Ovary (tissue), 3 donors: ENCODE data around the gene NECTIN2.

ENCODE experiments used
- POLR2A ChIP-seq: fragments of 450-650 bp; IDR thresholded peaks from one replicate; pipeline ENCODE4 v1.6.1; 2017; ENCODE audit warnings: antibody characterized with exemption, mild to moderate bottlenecking, moderate library complexity
- TF ChIP-seq, protein P1 (sequence below), 3 donors: fragments of 450-650 bp in 2 of 3; fragments of 200-600 bp in 1 of 3; IDR thresholded peaks; one replicate each; pipeline versions ENCODE4 v1.5.1 to v1.8.0; 2016 to 2022; ENCODE audit warnings: antibody characterized with exemption in 3 of 3, mild to moderate bottlenecking in 1 of 3
- donor health status: DM: no; HTN: no; CAD: no.

DNA sequence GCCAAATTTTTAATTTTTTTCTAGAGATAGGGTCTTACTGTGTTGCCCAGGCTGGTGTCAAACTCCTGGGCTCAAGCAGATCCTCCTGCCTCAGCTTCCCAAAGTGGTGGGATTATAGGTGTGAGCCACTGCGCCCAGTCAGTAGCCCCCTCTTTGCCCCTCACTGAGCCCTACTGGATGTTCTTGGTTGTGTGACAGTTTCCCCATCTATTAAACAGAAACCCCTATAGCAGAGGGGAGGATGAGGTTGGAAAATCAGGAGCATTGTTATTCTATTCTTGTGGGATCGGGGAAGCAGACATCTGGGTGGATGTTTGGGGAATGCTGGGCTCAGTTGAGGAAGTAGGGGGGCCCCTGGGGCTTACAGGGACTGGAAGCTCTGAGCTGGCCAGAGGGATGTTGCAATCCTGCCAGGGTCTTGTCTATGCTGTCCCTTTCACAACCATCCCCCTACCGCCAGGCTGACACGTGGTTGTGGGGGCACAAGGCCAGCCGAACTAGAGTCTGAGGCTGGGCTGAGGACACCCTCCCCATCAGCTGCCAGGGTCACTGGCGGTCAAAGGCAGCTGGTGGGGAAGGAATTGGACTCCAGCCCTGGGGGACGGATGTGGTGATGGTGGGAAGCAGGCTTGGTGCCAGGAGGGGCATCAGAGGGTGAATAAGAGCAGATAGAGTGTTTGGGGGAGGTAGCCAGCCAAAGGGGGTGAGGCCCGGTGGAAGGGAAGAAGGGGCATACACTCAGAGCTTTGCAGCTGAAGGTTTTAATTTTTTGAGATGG, 79.2 kb downstream of the NECTIN2 start:
- no peak for TF ChIP-seq POLR2A
- TF ChIP-seq, protein P1, sequence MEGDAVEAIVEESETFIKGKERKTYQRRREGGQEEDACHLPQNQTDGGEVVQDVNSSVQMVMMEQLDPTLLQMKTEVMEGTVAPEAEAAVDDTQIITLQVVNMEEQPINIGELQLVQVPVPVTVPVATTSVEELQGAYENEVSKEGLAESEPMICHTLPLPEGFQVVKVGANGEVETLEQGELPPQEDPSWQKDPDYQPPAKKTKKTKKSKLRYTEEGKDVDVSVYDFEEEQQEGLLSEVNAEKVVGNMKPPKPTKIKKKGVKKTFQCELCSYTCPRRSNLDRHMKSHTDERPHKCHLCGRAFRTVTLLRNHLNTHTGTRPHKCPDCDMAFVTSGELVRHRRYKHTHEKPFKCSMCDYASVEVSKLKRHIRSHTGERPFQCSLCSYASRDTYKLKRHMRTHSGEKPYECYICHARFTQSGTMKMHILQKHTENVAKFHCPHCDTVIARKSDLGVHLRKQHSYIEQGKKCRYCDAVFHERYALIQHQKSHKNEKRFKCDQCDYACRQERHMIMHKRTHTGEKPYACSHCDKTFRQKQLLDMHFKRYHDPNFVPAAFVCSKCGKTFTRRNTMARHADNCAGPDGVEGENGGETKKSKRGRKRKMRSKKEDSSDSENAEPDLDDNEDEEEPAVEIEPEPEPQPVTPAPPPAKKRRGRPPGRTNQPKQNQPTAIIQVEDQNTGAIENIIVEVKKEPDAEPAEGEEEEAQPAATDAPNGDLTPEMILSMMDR (IDR thresholded peaks at IDR 0.05): no peak
